ENCODE data around the gene CBFA2T2.
"Not testable (repeated sequence)": the region's sequence is repeated elsewhere in the genome, so short reads cannot be mapped to it uniquely, and the experiment has no call there.

The CBFA2T2 gene

GRCh38 chr20:33622705-33623365 is 132.9 kb downstream of the CBFA2T2 start:
- H3K4me1 Mint-ChIP-seq (ENCODE audit: low read depth), result peaks cover 8% of the 10 kb centered on the region
- H3K27ac Mint-ChIP-seq, result no peak overlapping the region
- H3K36me3 Mint-ChIP-seq, result peaks cover 12% of the 10 kb centered on the region
- H3K9me3 Mint-ChIP-seq (ENCODE audit: low read depth), result no peaks in the 10 kb centered on the region
- no peaks in the 10 kb centered on the region for H3K27me3 Mint-ChIP-seq
- no peak overlapping the region for H3K4me3 Mint-ChIP-seq

DNA sequence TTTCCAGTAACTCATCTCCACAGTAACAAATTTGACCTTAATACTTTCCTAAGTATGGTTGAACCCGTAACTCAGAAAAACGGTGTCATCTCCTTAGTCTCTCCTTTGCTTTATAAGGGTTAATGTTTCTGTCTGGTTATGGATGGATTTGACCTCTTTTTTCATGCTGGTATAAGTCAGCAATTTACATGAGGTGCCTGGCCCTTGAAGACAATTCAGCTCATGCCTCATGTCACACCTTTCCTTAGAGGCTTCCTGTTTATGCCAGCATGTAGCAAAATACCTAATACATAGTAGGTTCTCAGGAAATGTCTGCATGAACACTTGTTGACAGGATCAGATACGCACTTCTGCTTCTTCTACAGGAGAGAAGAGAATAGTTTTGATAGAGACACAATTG is 134.5 kb downstream of the CBFA2T2 start:
- H3K27ac Mint-ChIP-seq, result peak overlapping the region; percentile 61
- H3K4me3 Mint-ChIP-seq, result no peak overlapping the region
- no peaks in the 10 kb centered on the region for H3K27me3 Mint-ChIP-seq
- H3K36me3 Mint-ChIP-seq, result peaks cover 17% of the 10 kb centered on the region
- H3K9me3 Mint-ChIP-seq (ENCODE audit: low read depth), result no peaks in the 10 kb centered on the region
- H3K4me1 Mint-ChIP-seq (ENCODE audit: low read depth), result peaks cover 8% of the 10 kb centered on the region

- no peaks in the 10 kb centered on the region for H3K27me3 Mint-ChIP-seq
- H3K27ac Mint-ChIP-seq, result no peak overlapping the region
- H3K4me3 Mint-ChIP-seq, result no peak overlapping the region
- peaks cover 8% of the 10 kb centered on the region for H3K4me1 Mint-ChIP-seq (ENCODE audit: low read depth)
- no peaks in the 10 kb centered on the region for H3K9me3 Mint-ChIP-seq (ENCODE audit: low read depth)
- peaks cover 14% of the 10 kb centered on the region for H3K36me3 Mint-ChIP-seq
These were observed 136.3 kb downstream of the CBFA2T2 start for GRCh38 chr20:33626190-33626589.

DNA sequence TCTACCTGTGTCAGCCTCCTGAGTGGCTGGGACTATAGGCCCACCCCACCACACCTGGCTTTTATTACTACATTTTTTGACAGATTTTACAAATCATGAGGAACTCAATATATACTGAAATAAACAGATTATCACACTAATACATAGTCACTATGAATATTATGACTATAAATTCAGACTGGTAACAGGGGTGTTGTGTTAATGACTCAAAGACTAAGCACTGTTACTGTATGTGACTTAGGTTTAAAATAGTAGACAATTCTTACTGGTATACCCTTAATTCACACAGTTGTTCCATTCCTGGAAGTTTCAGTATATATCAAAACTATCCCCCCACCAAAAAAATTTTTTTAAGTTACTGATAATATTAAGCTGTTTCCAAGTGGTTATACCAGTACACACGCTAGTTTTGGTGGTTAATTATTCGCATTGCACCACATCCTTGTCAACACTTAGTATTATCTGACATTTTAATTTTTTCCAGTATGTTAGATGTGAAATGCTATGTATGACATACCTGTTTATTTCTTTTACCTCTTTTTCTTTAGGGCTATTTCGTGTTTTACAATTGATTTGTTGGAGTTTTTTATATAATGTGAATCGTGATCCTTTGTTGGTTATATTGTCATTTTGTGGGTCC is 137.8 kb downstream of the CBFA2T2 start:
- Mint-ChIP-seq H3K27ac (no peak overlapping the region), H3K4me1 (ENCODE audit: low read depth) (peaks cover 8% of the 10 kb centered on the region), H3K4me3 (no peak overlapping the region), H3K9me3 (ENCODE audit: low read depth) (no peaks in the 10 kb centered on the region), H3K36me3 (peaks cover 14% of the 10 kb centered on the region), H3K27me3 (no peaks in the 10 kb centered on the region)

GRCh38 chr20:33629533-33629932 is 139.6 kb downstream of the CBFA2T2 start:
- Mint-ChIP-seq H3K27me3 (no peaks in the 10 kb centered on the region), H3K4me1 (ENCODE audit: low read depth) (peaks cover 4% of the 10 kb centered on the region), H3K27ac (no peak overlapping the region), H3K9me3 (ENCODE audit: low read depth) (no peaks in the 10 kb centered on the region), H3K4me3 (no peak overlapping the region), H3K36me3 (peaks cover 12% of the 10 kb centered on the region)

- Mint-ChIP-seq H3K4me1 (ENCODE audit: low read depth) (peaks cover 3% of the 10 kb centered on the region), H3K27me3 (no peaks in the 10 kb centered on the region), H3K27ac (no peak overlapping the region), H3K36me3 (peaks cover 9% of the 10 kb centered on the region), H3K9me3 (ENCODE audit: low read depth) (no peaks in the 10 kb centered on the region), H3K4me3 (no peak overlapping the region)
These were observed 140.1 kb downstream of the CBFA2T2 start for GRCh38 chr20:33629979-33630378.

DNA sequence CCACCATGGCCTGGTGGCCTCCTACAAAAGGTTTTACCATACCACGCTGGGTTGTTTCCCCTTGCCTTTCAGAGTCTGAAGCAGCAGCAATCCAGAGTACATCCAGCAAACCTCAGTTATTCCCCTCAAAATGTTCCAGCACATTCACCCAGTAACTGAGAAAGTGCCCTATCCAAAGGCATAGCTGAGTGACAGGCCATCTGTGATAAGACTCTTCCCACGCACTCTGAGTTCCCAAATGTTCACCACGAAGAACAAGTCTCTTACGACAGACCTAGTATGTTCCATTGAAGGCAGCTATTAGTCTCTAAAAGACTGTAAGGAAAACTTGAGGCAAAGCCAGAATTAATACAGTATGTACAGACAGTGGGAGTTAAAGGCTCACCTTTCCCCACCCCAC is 140.6 kb downstream of the CBFA2T2 start:
- Mint-ChIP-seq H3K4me1 (ENCODE audit: low read depth) (peaks cover 3% of the 10 kb centered on the region), H3K4me3 (no peak overlapping the region), H3K9me3 (ENCODE audit: low read depth) (no peaks in the 10 kb centered on the region), H3K27me3 (no peaks in the 10 kb centered on the region), H3K36me3 (peaks cover 6% of the 10 kb centered on the region), H3K27ac (no peak overlapping the region)

- H3K27ac Mint-ChIP-seq; H3K36me3 Mint-ChIP-seq; H3K4me1 Mint-ChIP-seq (ENCODE audit: low read depth); H3K27me3 Mint-ChIP-seq; H3K9me3 Mint-ChIP-seq (ENCODE audit: low read depth); H3K4me3 Mint-ChIP-seq: not testable (repeated sequence)
These were observed 142.0 kb downstream of the CBFA2T2 start for GRCh38 chr20:33631910-33632309.

GRCh38 chr20:33635341-33635740 is 145.4 kb downstream of the CBFA2T2 start:
- peaks cover 11% of the 10 kb centered on the region for H3K36me3 Mint-ChIP-seq
- no peak overlapping the region for H3K4me3 Mint-ChIP-seq
- no peak overlapping the region for H3K27ac Mint-ChIP-seq
- no peaks in the 10 kb centered on the region for H3K27me3 Mint-ChIP-seq
- no peaks in the 10 kb centered on the region for H3K9me3 Mint-ChIP-seq (ENCODE audit: low read depth)
- peaks cover 3% of the 10 kb centered on the region for H3K4me1 Mint-ChIP-seq (ENCODE audit: low read depth)

- no peaks in the 10 kb centered on the region for H3K27me3 Mint-ChIP-seq
- H3K4me1 Mint-ChIP-seq (ENCODE audit: low read depth), result peaks cover 3% of the 10 kb centered on the region
- H3K4me3 Mint-ChIP-seq, result no peak overlapping the region
- peak overlapping the region; percentile 38 for H3K27ac Mint-ChIP-seq
- peaks cover 11% of the 10 kb centered on the region for H3K36me3 Mint-ChIP-seq
- H3K9me3 Mint-ChIP-seq (ENCODE audit: low read depth), result no peaks in the 10 kb centered on the region
These were observed 146.9 kb downstream of the CBFA2T2 start for GRCh38 chr20:33636776-33637175.

DNA sequence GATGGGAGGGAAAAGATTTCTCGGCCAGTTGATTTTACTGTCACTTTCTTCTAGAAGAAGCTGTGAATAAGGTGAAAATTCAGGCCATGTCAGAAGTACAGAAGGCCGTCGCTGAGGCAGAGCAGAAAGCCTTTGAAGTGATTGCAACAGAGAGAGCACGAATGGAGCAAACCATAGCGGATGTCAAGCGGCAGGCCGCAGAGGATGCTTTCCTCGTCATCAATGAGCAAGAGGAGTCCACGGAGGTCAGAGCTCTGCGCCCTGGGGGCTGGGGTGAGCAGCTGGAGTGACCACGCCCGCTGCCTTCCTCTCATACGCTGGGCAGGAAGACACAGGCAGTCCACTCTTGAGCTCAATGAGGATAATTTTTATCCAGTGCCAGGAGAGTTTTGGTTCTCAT is 150.4 kb downstream of the CBFA2T2 start:
- no peaks in the 10 kb centered on the region for H3K4me1 Mint-ChIP-seq (ENCODE audit: low read depth)

DNA sequence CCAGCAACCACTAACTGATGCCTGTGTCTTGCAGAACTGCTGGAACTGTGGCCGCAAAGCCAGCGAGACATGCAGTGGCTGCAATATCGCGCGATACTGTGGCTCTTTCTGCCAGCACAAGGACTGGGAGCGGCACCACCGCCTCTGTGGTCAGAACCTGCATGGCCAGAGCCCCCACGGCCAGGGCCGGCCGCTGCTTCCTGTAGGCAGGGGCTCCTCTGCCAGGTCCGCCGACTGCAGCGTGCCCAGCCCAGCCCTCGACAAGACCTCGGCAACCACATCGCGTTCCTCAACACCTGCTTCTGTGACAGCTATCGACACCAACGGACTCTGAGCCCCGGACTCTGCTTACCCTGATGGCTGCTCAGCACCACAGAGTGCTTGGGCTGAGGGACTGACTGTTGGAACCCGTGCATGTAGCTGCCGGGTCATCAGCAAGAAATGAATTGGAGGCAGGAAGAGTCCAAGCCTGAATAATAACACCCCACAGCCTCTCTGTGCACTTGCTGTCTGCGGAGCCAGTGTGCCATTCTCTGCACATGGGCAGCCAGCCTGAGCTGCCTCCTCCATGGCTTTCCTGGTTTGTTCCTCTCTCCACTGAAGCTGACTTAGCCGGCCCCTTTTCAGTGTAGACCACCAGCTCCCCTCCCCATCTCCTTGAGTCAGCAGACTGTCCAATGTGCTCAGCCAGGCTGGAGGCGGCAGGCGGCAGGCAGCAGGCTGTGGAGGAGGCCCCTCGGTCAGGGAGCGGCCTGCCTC is 154.6 kb downstream of the CBFA2T2 start:
- no peaks in the 10 kb centered on the region for H3K27me3 Mint-ChIP-seq
- H3K27ac Mint-ChIP-seq, result no peak overlapping the region
- H3K9me3 Mint-ChIP-seq (ENCODE audit: low read depth), result no peaks in the 10 kb centered on the region
- H3K4me3 Mint-ChIP-seq, result no peak overlapping the region
- peaks cover 6% of the 10 kb centered on the region for H3K36me3 Mint-ChIP-seq
- H3K4me1 Mint-ChIP-seq (ENCODE audit: low read depth), result no peaks in the 10 kb centered on the region

More for the DNA sequence above, 150.4 kb downstream of the CBFA2T2 start:
- Mint-ChIP-seq H3K9me3 (ENCODE audit: low read depth) (no peaks in the 10 kb centered on the region), H3K27me3 (no peaks in the 10 kb centered on the region), H3K27ac (no peak overlapping the region), H3K4me3 (no peak overlapping the region), H3K36me3 (peaks cover 11% of the 10 kb centered on the region)

- H3K27ac Mint-ChIP-seq, result no peak overlapping the region
These were observed 155.1 kb downstream of the CBFA2T2 start for GRCh38 chr20:33645072-33645358.

DNA sequence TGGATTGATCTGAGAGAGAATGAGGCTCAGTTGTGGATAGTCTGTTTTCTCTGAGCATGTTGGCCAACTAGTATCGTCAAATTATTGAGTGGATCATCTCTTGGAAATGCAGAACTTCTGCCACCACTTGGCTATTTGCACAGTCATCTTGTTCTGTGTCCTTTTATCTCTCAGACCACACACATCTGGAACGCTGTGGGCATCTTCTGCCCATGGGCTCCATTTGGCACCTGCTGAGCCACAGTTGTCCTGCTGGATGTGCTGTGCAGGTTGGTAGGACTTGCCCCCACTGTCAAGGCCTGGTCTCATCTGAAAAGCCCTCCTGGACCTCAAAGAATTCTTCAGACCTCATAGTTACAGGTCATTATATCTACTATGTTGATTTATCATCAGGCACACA is 155.5 kb downstream of the CBFA2T2 start:
- Mint-ChIP-seq H3K4me3 (no peak overlapping the region), H3K9me3 (ENCODE audit: low read depth) (no peaks in the 10 kb centered on the region), H3K36me3 (no peaks in the 10 kb centered on the region), H3K27me3 (no peaks in the 10 kb centered on the region), H3K27ac (no peak overlapping the region), H3K4me1 (ENCODE audit: low read depth) (no peaks in the 10 kb centered on the region)

More at GRCh38 chr20:33645072-33645358, 155.1 kb downstream of the CBFA2T2 start:
- Mint-ChIP-seq H3K36me3 (peaks cover 3% of the 10 kb centered on the region), H3K4me1 (ENCODE audit: low read depth) (no peaks in the 10 kb centered on the region), H3K27me3 (no peaks in the 10 kb centered on the region), H3K4me3 (no peak overlapping the region), H3K9me3 (ENCODE audit: low read depth) (no peaks in the 10 kb centered on the region)

DNA sequence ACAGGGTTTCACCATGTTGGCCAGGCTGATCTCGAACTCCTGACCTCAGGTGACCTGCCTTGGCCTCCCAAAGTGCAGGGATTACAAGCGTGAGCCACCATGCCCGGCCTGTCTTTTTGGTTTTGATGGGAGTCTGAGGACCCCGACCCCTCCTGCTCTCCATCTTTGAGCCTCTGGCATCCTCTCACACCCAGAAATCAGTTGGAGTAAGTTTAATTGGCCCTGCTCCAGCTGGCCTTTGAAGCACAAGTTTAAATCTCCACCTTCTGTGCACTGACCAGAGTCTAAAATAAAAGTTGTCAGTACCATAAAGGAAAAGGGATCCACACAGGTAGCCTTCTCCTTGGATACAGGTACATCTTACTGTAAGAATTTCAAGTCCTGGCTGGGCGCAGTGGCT is 156.3 kb downstream of the CBFA2T2 start:
- Mint-ChIP-seq H3K9me3 (ENCODE audit: low read depth) (no peaks in the 10 kb centered on the region), H3K36me3 (no peaks in the 10 kb centered on the region), H3K27ac (no peak overlapping the region), H3K27me3 (no peaks in the 10 kb centered on the region), H3K4me1 (ENCODE audit: low read depth) (no peaks in the 10 kb centered on the region), H3K4me3 (no peak overlapping the region)
